H1 (cell line): ENCODE results near the gene INPP5A. TPM values are rescaled to one million over a fixed set of nuclear protein-coding genes. Genes with fewer than 3 reads are reported as not detected.

Experiments used
- CTCF ChIA-PET: fragments of 300-600 bp; sonication (Branson Sonifier 250); formaldehyde crosslinking; loops from one replicate; lab custom pipeline; 2021; ENCODE audit not compliant: partially characterized antibody; lab: Charles Lee
- POLR2A ChIA-PET: fragments of 300-600 bp; sonication (Branson Sonifier 250); formaldehyde crosslinking; loops from one replicate; lab custom pipeline; 2021; ENCODE audit warnings: inconsistent platforms; ENCODE audit not compliant: partially characterized antibody; lab: Charles Lee
- DNase-seq, 2 experiments: peaks; one replicate each; pipeline versions ENCODE4 v3.0.0 to v3.0.0-alpha.2; 2010 to 2022; ENCODE audit warnings: low spot score in 2 of 2, low read depth in 1 of 2, mixed read lengths in 1 of 2
- FAIRE-seq: peaks from 2 replicates; lab custom pipeline; 2011; peaks lifted over from hg19 to GRCh38; lab: Jason Lieb, UNC
- H2AFZ ChIP-seq: 2 replicates; pipeline ENCODE4 v1.8.1; 2012; ENCODE audit warnings: low read length, inconsistent platforms
- H2AK5ac ChIP-seq: 2 replicates; pipeline ENCODE4 v1.6.1; 2013; ENCODE audit warnings: low read depth, low read length
- H2BK120ac ChIP-seq: replicated peaks from 2 replicates; pipeline ENCODE3; 2013; ENCODE audit warnings: low read depth, low read length, inconsistent platforms
- H2BK12ac ChIP-seq: 2 replicates; pipeline ENCODE4 v1.6.1; 2013; ENCODE audit warnings: low read depth, low read length
- H2BK15ac ChIP-seq: 2 replicates; pipeline ENCODE4 v1.6.1; 2013; ENCODE audit warnings: low read length
- H2BK20ac ChIP-seq: 2 replicates; pipeline ENCODE4 v1.6.1; 2013; ENCODE audit warnings: low read length
- H2BK5ac ChIP-seq: 2 replicates; pipeline ENCODE4 v1.6.1; 2013; ENCODE audit warnings: low read depth, low read length
- H3K14ac ChIP-seq: 2 replicates; pipeline ENCODE4 v1.6.1; 2013; ENCODE audit warnings: inconsistent platforms; ENCODE audit not compliant: insufficient read length
- H3K18ac ChIP-seq: 2 replicates; pipeline ENCODE4 v1.6.1; 2013; ENCODE audit warnings: low read length; ENCODE audit errors: extremely low read depth
- H3K23ac ChIP-seq: 2 replicates; pipeline ENCODE4 v1.6.1; 2013; ENCODE audit warnings: inconsistent platforms; ENCODE audit not compliant: insufficient read length
- H3K23me2 ChIP-seq: 2 replicates; pipeline ENCODE4 v1.6.1; 2013; ENCODE audit warnings: low read depth, low read length
- H3K27ac ChIP-seq: 2 replicates; pipeline ENCODE4 v1.6.1; 2011; ENCODE audit warnings: low read depth, low read length, inconsistent platforms
- H3K27me3 ChIP-seq, 4 experiments: replicated peaks in 1 of 4; 1 replicate in 1 of 4; 2 replicates in 3 of 4; pipeline versions ENCODE4 v1.6.1 to v1.8.1; 2011 to 2013; ENCODE audit warnings: low read length in 3 of 4, mild to moderate bottlenecking in 3 of 4, inconsistent platforms in 2 of 4, mixed read lengths in 2 of 4, moderate library complexity in 1 of 4; ENCODE audit not compliant: control insufficient read depth in 3 of 4, insufficient read depth in 3 of 4; ENCODE audit errors: extremely low read depth in 1 of 4
- H3K36me3 ChIP-seq, 4 experiments: 2 replicates each; pipeline versions ENCODE4 v1.6.1 to v1.8.1; 2011 to 2013; ENCODE audit warnings: mild to moderate bottlenecking in 4 of 4, low read length in 3 of 4, moderate library complexity in 2 of 4, control low read depth in 1 of 4, inconsistent platforms in 1 of 4; ENCODE audit not compliant: insufficient read depth in 4 of 4, control insufficient read depth in 2 of 4
- H3K4ac ChIP-seq: replicated peaks from 2 replicates; pipeline ENCODE3; 2013; ENCODE audit warnings: low read length, low read depth, mixed read lengths, inconsistent platforms; ENCODE audit not compliant: insufficient read length
- H3K4me1 ChIP-seq, 4 experiments: replicated peaks in 1 of 4; 1 replicate in 1 of 4; 2 replicates in 3 of 4; pipeline versions ENCODE4 v1.6.1 to v1.8.1; 2011 to 2013; ENCODE audit warnings: low read length in 3 of 4, inconsistent platforms in 2 of 4, mixed read lengths in 1 of 4; ENCODE audit not compliant: insufficient read depth in 4 of 4, control insufficient read depth in 3 of 4
- H3K4me2 ChIP-seq, 2 experiments: 2 replicates each; pipeline versions ENCODE4 v1.6.1 to v1.8.1; 2011 to 2013; ENCODE audit warnings: low read depth in 2 of 2, low read length in 2 of 2, control low read depth in 1 of 2, inconsistent platforms in 1 of 2, mild to moderate bottlenecking in 1 of 2; ENCODE audit not compliant: insufficient read depth in 1 of 2
- H3K4me3 ChIP-seq, 4 experiments: fragments of 200-600, 300-600 bp in 1 of 4; sonication (generic), shearing (Covaris generic), sonication (Bioruptor Twin) in 1 of 4; 2 replicates each; pipeline versions ENCODE4 v1.5.1 to v1.8.1; 2011 to 2016; ENCODE audit warnings: low read length in 4 of 4, low read depth in 3 of 4, control low read depth in 2 of 4, inconsistent platforms in 2 of 4, mild to moderate bottlenecking in 2 of 4, mixed read lengths in 1 of 4, moderate library complexity in 1 of 4; ENCODE audit not compliant: insufficient read depth in 2 of 4; ENCODE audit errors: extremely low read depth in 1 of 4
- H3K56ac ChIP-seq: replicated peaks from 2 replicates; pipeline ENCODE3; 2013; ENCODE audit warnings: low read depth, mild to moderate bottlenecking, mixed read lengths, low read length, inconsistent platforms; ENCODE audit not compliant: insufficient read length
- H3K79me1 ChIP-seq: 2 replicates; pipeline ENCODE4 v1.6.1; 2013; ENCODE audit warnings: low read depth, low read length, control low read depth
- H3K79me2 ChIP-seq, 2 experiments: 2 replicates each; pipeline versions ENCODE4 v1.6.1 to v1.8.1; 2012 to 2013; ENCODE audit warnings: low read length in 2 of 2, mild to moderate bottlenecking in 2 of 2, inconsistent platforms in 1 of 2; ENCODE audit not compliant: insufficient read depth in 2 of 2, control insufficient read depth in 1 of 2
- H3K9ac ChIP-seq, 4 experiments: replicated peaks in 1 of 4; 1 replicate in 1 of 4; 2 replicates in 3 of 4; pipeline versions ENCODE4 v1.6.1 to v1.8.1; 2011 to 2013; ENCODE audit warnings: low read depth in 3 of 4, low read length in 3 of 4, control low read depth in 2 of 4, mild to moderate bottlenecking in 2 of 4, moderate library complexity in 2 of 4, inconsistent platforms in 1 of 4; ENCODE audit errors: extremely low read depth in 1 of 4
- H3K9me3 ChIP-seq, 2 experiments: 2 replicates each; pipeline versions ENCODE4 v1.6.1 to v1.8.1; 2012 to 2013; ENCODE audit warnings: mild to moderate bottlenecking in 2 of 2, moderate library complexity in 2 of 2, control low read depth in 1 of 2, inconsistent platforms in 1 of 2, low read depth in 1 of 2, low read length in 1 of 2, mixed read lengths in 1 of 2; ENCODE audit not compliant: insufficient read depth in 2 of 2
- H4K20me1 ChIP-seq, 2 experiments: replicated peaks in 1 of 2; 2 replicates each; pipeline versions ENCODE3 to v1.8.1; 2011 to 2013; ENCODE audit warnings: inconsistent platforms in 2 of 2, low read length in 2 of 2, mild to moderate bottlenecking in 1 of 2; ENCODE audit not compliant: insufficient read depth in 2 of 2, control insufficient read depth in 1 of 2
- H4K5ac ChIP-seq: 2 replicates; pipeline ENCODE4 v1.6.1; 2013; ENCODE audit warnings: low read length, low read depth, mixed read lengths, inconsistent platforms; ENCODE audit not compliant: insufficient read length
- H4K8ac ChIP-seq: 2 replicates; pipeline ENCODE4 v1.8.0; 2013; ENCODE audit warnings: mild to moderate bottlenecking, moderate library complexity, low read length, inconsistent platforms; ENCODE audit not compliant: insufficient read depth; ENCODE audit errors: extremely low read depth
- H4K91ac ChIP-seq: replicated peaks from 2 replicates; pipeline ENCODE3; 2013; ENCODE audit warnings: low read length, mixed read lengths, inconsistent platforms; ENCODE audit not compliant: insufficient read length
- CTBP2 ChIP-seq: IDR thresholded peaks from 2 replicates; pipeline ENCODE4 v1.7.0; 2011; ENCODE audit warnings: borderline replicate concordance, mild to moderate bottlenecking, moderate library complexity, mixed read lengths, low read length; ENCODE audit not compliant: insufficient read depth, insufficient read length
- GTF2F1 ChIP-seq: IDR thresholded peaks from 2 replicates; pipeline ENCODE4 v1.6.1; 2012; ENCODE audit warnings: low read depth, low read length, improper control_type of control experiment, borderline replicate concordance
- KDM4A ChIP-seq: IDR thresholded peaks from one replicate; pipeline ENCODE4 v1.7.1; 2012; ENCODE audit warnings: low read depth, mild to moderate bottlenecking, moderate library complexity, low read length, inconsistent platforms; ENCODE audit not compliant: severe bottlenecking
- MAFK ChIP-seq: IDR thresholded peaks from 2 replicates; pipeline ENCODE4 v1.6.1; 2012; ENCODE audit warnings: low read depth, mild to moderate bottlenecking, improper control_type of control experiment, low read length
- POLR2AphosphoS5 ChIP-seq: IDR thresholded peaks from 2 replicates; pipeline ENCODE4 v1.6.1; 2011; ENCODE audit warnings: low read depth, low read length
- RBBP5 ChIP-seq: IDR thresholded peaks from 2 replicates; pipeline ENCODE4 v1.7.1; 2012; ENCODE audit warnings: low read depth, mild to moderate bottlenecking, inconsistent platforms, low read length, moderate library complexity, borderline replicate concordance
- RNF2 ChIP-seq: fragments of 200-900, 300-1000 bp; sonication (generic); IDR thresholded peaks from 2 replicates; pipeline ENCODE4 v1.7.1; 2016; ENCODE audit warnings: borderline replicate concordance, low read depth, mild to moderate bottlenecking, antibody characterized with exemption, low read length; ENCODE audit not compliant: poor library complexity, severe bottlenecking; ENCODE audit errors: missing control alignments
- SRF ChIP-seq: IDR thresholded peaks from 2 replicates; pipeline ENCODE4 v1.6.1; 2011; ENCODE audit warnings: mild to moderate bottlenecking, low read depth, low read length, moderate library complexity
- YY1 ChIP-seq: IDR thresholded peaks from 2 replicates; pipeline ENCODE4 v1.6.1; 2011; ENCODE audit warnings: low read depth, mild to moderate bottlenecking, low read length
- WGBS, 2 experiments: shearing (Covaris generic) in 1 of 2; methylation state at CpG; one replicate each; pipeline versions ENCODE4 v1.1.6 to v1.1.7; 2013 to 2015; ENCODE audit warnings: low lambda C conversion rate in 2 of 2, mixed read lengths in 2 of 2, inconsistent platforms in 1 of 2, low coverage in 1 of 2, missing lambda C conversion rate in 1 of 2; ENCODE audit not compliant: insufficient replicate concordance in 2 of 2, insufficient coverage in 1 of 2, insufficient read length in 1 of 2; ENCODE audit errors: extremely low coverage in 1 of 2, missing lambda C conversion rate in 1 of 2; 5-methylcytosine and 5-hydroxymethylcytosine counted together
- polyA plus RNA-seq, 7 experiments: library from polyadenylated mRNA; depleted of rRNA in 3 of 7; stranded (reverse) in 5 of 7; unstranded in 2 of 7; fragments of >200 nt in 5 of 7; fragments of 200-250 nt in 2 of 7; gene quantifications; 1 replicate in 5 of 7; 2 replicates in 1 of 7; 4 replicates in 1 of 7; pipeline versions ENCODE4 v1.2.1 to v1.2.3, GENCODE V29; 2011 to 2013; ENCODE audit warnings: missing spikeins in 2 of 7, mixed read lengths in 2 of 7
- total RNA-seq: library from RNA; stranded (reverse); fragmentation: NEBNext Ultra II Directional; extraction: Animal tissue kit (Norgen Biotek cat#: 25700); gene quantifications from 2 replicates; pipeline ENCODE4 v1.2.1, GENCODE V29; 2021

Gene INPP5A
- total and polyA plus RNA-seq, 2 of the 8 experiments (the other 6 are each of a cell fraction or from before 2014, with no cell fraction given): 19.7 to 27.5 TPM

GRCh38 chr10:132632851-132633684 is 95.5 kb downstream of the INPP5A start:
- H2BK5ac ChIP-seq: no peak overlapping the region
- no peak overlapping the region for H3K27ac ChIP-seq
- H3K4ac ChIP-seq: no peak overlapping the region
- H3K23ac ChIP-seq: no peak overlapping the region
- H3K79me2 ChIP-seq: no peaks in the 10 kb centered on the region
- FAIRE-seq (no peak), DNase-seq (no peak)
- no peak overlapping the region for H2BK15ac ChIP-seq
- no peak overlapping the region for H3K56ac ChIP-seq
- no peak overlapping the region for H4K5ac ChIP-seq
- ChIA-PET CTCF (interaction anchor here (0.7 to 5.8 kb wide), 20 partner anchors 10 to 228 kb away, joined by 3 to 88 read pairs (median 4); no protein-coding TSS in a partner anchor), POLR2A (no interaction called here)
- no peak overlapping the region for H4K8ac ChIP-seq
- no peak overlapping the region for H2BK120ac ChIP-seq
- H3K9me3 ChIP-seq: no peaks in the 10 kb centered on the region
- TF ChIP-seq RBBP5 (no peak), GTF2F1 (no peak), RNF2 (no peak), SRF (no peak), KDM4A (no peak), YY1 (no peak), CTBP2 (no peak), MAFK (no peak), POLR2AphosphoS5 (no peak)
- H2BK12ac ChIP-seq: no peak overlapping the region
- no peak overlapping the region for H3K18ac ChIP-seq
- no peaks in the 10 kb centered on the region for H3K23me2 ChIP-seq
- H3K4me3 ChIP-seq: no peak overlapping the region
- no peaks in the 10 kb centered on the region for H3K27me3 ChIP-seq
- H3K9ac ChIP-seq: no peak overlapping the region
- no peak overlapping the region for H2BK20ac ChIP-seq
- peaks cover 0 to 2% (median 0%) of the 10 kb centered on the region in 4 experiments; a peak in 2 of 7 replicates for H3K4me1 ChIP-seq
- WGBS, 2 experiments: 88% methylated on average over 19 of the region's 19 CpGs; no CpG with 5 or more reads in 1 of the 2 experiments
- H4K20me1 ChIP-seq: peaks cover 4 to 5% of the 10 kb centered on the region in 2 experiments
- no peak overlapping the region for H2AFZ ChIP-seq
- no peak overlapping the region for H2AK5ac ChIP-seq
- H4K91ac ChIP-seq: no peak overlapping the region
- no peak overlapping the region for H3K4me2 ChIP-seq
- H3K79me1 ChIP-seq: peaks cover 3% of the 10 kb centered on the region; the same call in 1 of the 2 replicates
- H3K14ac ChIP-seq: no peak overlapping the region
- no peaks in the 10 kb centered on the region for H3K36me3 ChIP-seq
